Activated B cell treated with CpG ODN at 0.5 μM for 24 hours (primary cell): Measurements from ENCODE around the gene INTS12. TPM values are rescaled to one million over a fixed set of nuclear protein-coding genes. Genes with fewer than 3 reads are reported as not detected.

Source experiments
- ATAC-seq: fragments of 200-7000 bp; cut with Tn5 transposase; one replicate; pipeline ENCODE4 v1.10.0; 2021; ENCODE audit warnings: low read depth, mild to moderate bottlenecking, moderate library complexity
- CTCF ChIA-PET: fragments of 350-600 bp; sonication (Branson Sonifier 250); formaldehyde crosslinking; loops from one replicate; lab custom pipeline; 2021; ENCODE audit warnings: antibody characterized with exemption; lab: Charles Lee
- POLR2A ChIA-PET: fragments of 350-600 bp; sonication (Branson Sonifier 250); formaldehyde crosslinking; loops from one replicate; lab custom pipeline; 2021; ENCODE audit warnings: antibody characterized with exemption; lab: Charles Lee
- DNase-seq: peaks from one replicate; pipeline ENCODE4 v3.0.0; 2022
- H3K27ac Mint-ChIP-seq: one replicate; pipeline ENCODE4 v1.8.0; 2020; ENCODE audit warnings: mixed read lengths
- H3K27me3 Mint-ChIP-seq: one replicate; pipeline ENCODE4 v1.8.0; 2021; ENCODE audit warnings: mixed read lengths
- H3K36me3 Mint-ChIP-seq: one replicate; pipeline ENCODE4 v1.8.0; 2021; ENCODE audit warnings: low read depth, mixed read lengths
- H3K4me1 Mint-ChIP-seq: one replicate; pipeline ENCODE4 v1.8.0; 2021; ENCODE audit warnings: mixed read lengths
- H3K4me3 Mint-ChIP-seq: one replicate; pipeline ENCODE4 v1.8.0; 2020; ENCODE audit warnings: mild to moderate bottlenecking, mixed read lengths
- H3K9me3 Mint-ChIP-seq: one replicate; pipeline ENCODE4 v1.8.0; 2020; ENCODE audit warnings: mixed read lengths
- intact Hi-C: fragments of 100-400 bp; cut with micrococcal nuclease; formaldehyde crosslinking; loops from one replicate; pipeline ENCODE4 v1.15.1; 2024
- total RNA-seq: library from RNA; stranded (reverse); gene quantifications from 2 replicates; pipeline ENCODE4 v1.2.3, GENCODE V29; 2022
- TF ChIP-seq, protein P1 (sequence below): fragments of 200-600 bp; IDR thresholded peaks from one replicate; pipeline ENCODE4 v1.8.0; 2022; ENCODE audit warnings: antibody characterized with exemption, mild to moderate bottlenecking

INTS12 gene, protein sequence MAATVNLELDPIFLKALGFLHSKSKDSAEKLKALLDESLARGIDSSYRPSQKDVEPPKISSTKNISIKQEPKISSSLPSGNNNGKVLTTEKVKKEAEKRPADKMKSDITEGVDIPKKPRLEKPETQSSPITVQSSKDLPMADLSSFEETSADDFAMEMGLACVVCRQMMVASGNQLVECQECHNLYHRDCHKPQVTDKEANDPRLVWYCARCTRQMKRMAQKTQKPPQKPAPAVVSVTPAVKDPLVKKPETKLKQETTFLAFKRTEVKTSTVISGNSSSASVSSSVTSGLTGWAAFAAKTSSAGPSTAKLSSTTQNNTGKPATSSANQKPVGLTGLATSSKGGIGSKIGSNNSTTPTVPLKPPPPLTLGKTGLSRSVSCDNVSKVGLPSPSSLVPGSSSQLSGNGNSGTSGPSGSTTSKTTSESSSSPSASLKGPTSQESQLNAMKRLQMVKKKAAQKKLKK
- total RNA-seq, result 18.6 and 20.6 TPM in 2 replicates

GRCh38 chr4:105708181-105709080 is at the start of gene INTS12, which contains the start of gene GSTCD:
TSS of gene INTS12 (minus strand) at chr4:105708689. CDS start at chr4:105700005, 8,684 bp downstream.
TSS of gene GSTCD (plus strand) at chr4:105708784. CDS start at chr4:105717614, 8,830 bp downstream.
- H3K36me3 Mint-ChIP-seq, result peaks cover 11% of the 10 kb centered on the region
- no peaks in the 10 kb centered on the region for H3K27me3 Mint-ChIP-seq
- CTCF ChIA-PET, result no interaction called here
- no peaks in the 10 kb centered on the region for H3K9me3 Mint-ChIP-seq
- peaks cover 27% of the 10 kb centered on the region for H3K4me1 Mint-ChIP-seq
- POLR2A ChIA-PET, result interaction anchor here (0.7 to 2.3 kb wide), 3 partner anchors 9 to 655 kb away, joined by 3 to 6 read pairs (median 5); partner anchors contain the start of gene PPA2
- intact Hi-C loops, result loop anchor here (1.0 to 2.0 kb wide), 7 partner anchors 12 to 648 kb away; partner anchors contain the start of genes AIMP1, PPA2, TBCK and TET2
- DNase-seq, result peak; percentile 83
- peak; percentile 95 for ATAC-seq
- peak within 1 kb of the TSS; percentile 94 for H3K27ac Mint-ChIP-seq
- TF ChIP-seq, protein P1, sequence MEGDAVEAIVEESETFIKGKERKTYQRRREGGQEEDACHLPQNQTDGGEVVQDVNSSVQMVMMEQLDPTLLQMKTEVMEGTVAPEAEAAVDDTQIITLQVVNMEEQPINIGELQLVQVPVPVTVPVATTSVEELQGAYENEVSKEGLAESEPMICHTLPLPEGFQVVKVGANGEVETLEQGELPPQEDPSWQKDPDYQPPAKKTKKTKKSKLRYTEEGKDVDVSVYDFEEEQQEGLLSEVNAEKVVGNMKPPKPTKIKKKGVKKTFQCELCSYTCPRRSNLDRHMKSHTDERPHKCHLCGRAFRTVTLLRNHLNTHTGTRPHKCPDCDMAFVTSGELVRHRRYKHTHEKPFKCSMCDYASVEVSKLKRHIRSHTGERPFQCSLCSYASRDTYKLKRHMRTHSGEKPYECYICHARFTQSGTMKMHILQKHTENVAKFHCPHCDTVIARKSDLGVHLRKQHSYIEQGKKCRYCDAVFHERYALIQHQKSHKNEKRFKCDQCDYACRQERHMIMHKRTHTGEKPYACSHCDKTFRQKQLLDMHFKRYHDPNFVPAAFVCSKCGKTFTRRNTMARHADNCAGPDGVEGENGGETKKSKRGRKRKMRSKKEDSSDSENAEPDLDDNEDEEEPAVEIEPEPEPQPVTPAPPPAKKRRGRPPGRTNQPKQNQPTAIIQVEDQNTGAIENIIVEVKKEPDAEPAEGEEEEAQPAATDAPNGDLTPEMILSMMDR, result no peak
- peak within 1 kb of the TSS; percentile 99 for H3K4me3 Mint-ChIP-seq

GRCh38 chr4:105755375-105755774 is 46.9 kb upstream of the INTS12 start:
- TF ChIP-seq, protein P1, result no peak
- Mint-ChIP-seq H3K4me3 (no peak overlapping the region), H3K9me3 (no peaks in the 10 kb centered on the region), H3K27me3 (no peaks in the 10 kb centered on the region), H3K36me3 (no peaks in the 10 kb centered on the region), H3K27ac (no peak overlapping the region), H3K4me1 (no peaks in the 10 kb centered on the region)
- POLR2A ChIA-PET, result no interaction called here
- DNase-seq, result no peak
- no peak for ATAC-seq
- CTCF ChIA-PET, result no interaction called here
- intact Hi-C loops, result no loop called here

DNA sequence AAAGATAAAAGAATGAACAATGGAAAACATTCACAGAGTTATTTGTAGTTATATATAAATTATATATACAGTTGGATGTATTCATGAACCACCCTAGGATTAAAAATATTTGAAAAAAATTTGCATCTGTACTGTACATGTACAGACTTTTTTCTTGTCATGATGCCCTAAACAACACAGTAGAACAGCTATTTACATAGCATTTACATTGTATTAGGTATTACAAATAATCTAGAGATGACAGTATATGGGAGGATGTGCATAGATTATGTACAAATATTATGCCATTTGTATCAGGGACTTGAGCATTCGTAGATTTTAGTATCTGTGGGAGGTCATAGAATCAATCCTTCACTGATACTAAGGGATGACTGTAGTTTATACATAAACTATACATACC is 44.9 kb upstream of the INTS12 start:
- POLR2A ChIA-PET, result no interaction called here
- CTCF ChIA-PET, result interaction anchor here (1.0 kb wide), 1 partner anchor 39 kb away, joined by 3 read pairs; no protein-coding TSS in a partner anchor

DNA sequence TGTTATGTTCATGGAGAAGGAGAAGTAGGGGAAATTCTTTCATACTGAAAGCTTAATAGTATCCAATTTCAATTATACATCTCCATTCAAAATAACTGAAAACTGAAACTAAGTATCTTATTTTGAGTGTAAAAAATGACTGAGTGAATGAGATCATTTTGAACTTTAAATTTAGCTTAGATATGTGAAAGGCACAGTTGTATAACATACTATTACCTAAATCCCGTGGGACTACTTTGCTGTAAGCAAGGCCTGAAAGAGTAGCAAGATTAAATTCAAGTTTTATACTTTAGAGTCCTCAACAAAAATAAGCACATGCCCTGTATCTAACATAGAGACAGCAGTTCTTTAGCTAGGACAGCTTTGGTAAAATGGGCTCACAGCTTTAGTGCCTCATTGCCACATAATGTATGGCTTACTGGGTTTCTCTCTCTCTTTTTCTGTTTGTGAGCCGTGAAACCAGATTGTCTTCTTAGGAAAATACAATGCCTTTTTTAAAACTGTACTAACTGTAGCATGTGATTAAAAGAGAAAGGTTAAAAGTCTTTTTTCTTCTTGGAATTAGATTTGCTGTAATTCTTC is 43.3 kb upstream of the INTS12 start:
- TF ChIP-seq, protein P1, result no peak
- no peaks in the 10 kb centered on the region for H3K36me3 Mint-ChIP-seq
- no peaks in the 10 kb centered on the region for H3K9me3 Mint-ChIP-seq
- DNase-seq (no peak), ATAC-seq (no peak)
- H3K4me1 Mint-ChIP-seq, result no peaks in the 10 kb centered on the region
- ChIA-PET POLR2A (no interaction called here), CTCF (no interaction called here)
- H3K4me3 Mint-ChIP-seq, result no peak overlapping the region
- intact Hi-C loops, result no loop called here
- H3K27me3 Mint-ChIP-seq, result no peaks in the 10 kb centered on the region
- H3K27ac Mint-ChIP-seq, result no peak overlapping the region

More for the DNA sequence above, 44.9 kb upstream of the INTS12 start:
- H3K36me3 Mint-ChIP-seq, result no peaks in the 10 kb centered on the region
- ATAC-seq (no peak), DNase-seq (no peak)
- no peak overlapping the region for H3K27ac Mint-ChIP-seq
- H3K9me3 Mint-ChIP-seq, result no peaks in the 10 kb centered on the region
- intact Hi-C loops, result no loop called here
- TF ChIP-seq, protein P1, result no peak
- H3K27me3 Mint-ChIP-seq, result no peaks in the 10 kb centered on the region
- no peaks in the 10 kb centered on the region for H3K4me1 Mint-ChIP-seq
- H3K4me3 Mint-ChIP-seq, result no peak overlapping the region
